Transverse colon (tissue), 4 donors: ENCODE measurements around the gene SPTBN2. TPM values are rescaled to one million over a fixed set of nuclear protein-coding genes. Genes with fewer than 3 reads are reported as not detected.

Experiments
- DNase-seq: peaks from one replicate; pipeline ENCODE4 v3.0.0-alpha.2; 2019
- H3K27ac ChIP-seq, 4 donors: fragments of 200-600 bp; sonication (generic); 2 replicates each; pipeline ENCODE4 v1.5.1; 2016 to 2018; ENCODE audit warnings: inconsistent platforms in 4 of 4
- H3K27me3 ChIP-seq: fragments of 200-600 bp; sonication (generic); 2 replicates; pipeline ENCODE4 v1.5.1; 2017; ENCODE audit warnings: inconsistent platforms
- H3K36me3 ChIP-seq, 4 donors: fragments of 200-600 bp; sonication (generic); 2 replicates each; pipeline ENCODE4 v1.5.1; 2017 to 2019; ENCODE audit warnings: inconsistent platforms in 4 of 4
- H3K4me1 ChIP-seq, 4 donors: fragments of 200-600 bp; sonication (generic); 2 replicates each; pipeline ENCODE4 v1.5.1; 2017 to 2020; ENCODE audit warnings: inconsistent platforms in 4 of 4
- H3K4me3 ChIP-seq, 4 donors: fragments of 200-600 bp; sonication (generic); 1 replicate in 1 of 4; 2 replicates in 3 of 4; pipeline versions ENCODE4 v1.5.1 to v1.6.1; 2017 to 2019; ENCODE audit warnings: inconsistent platforms in 4 of 4
- H3K9me3 ChIP-seq, 2 donors: fragments of 200-600 bp; sonication (generic); 2 replicates each; pipeline ENCODE4 v1.5.1; 2017 to 2019; ENCODE audit warnings: inconsistent platforms in 2 of 2
- EP300 ChIP-seq: sonication (generic); formaldehyde crosslinking; IDR thresholded peaks from one replicate; pipeline ENCODE4 v1.6.1; 2017; ENCODE audit warnings: antibody characterized with exemption, low read depth
- POLR2A ChIP-seq: fragments of 450-650 bp; IDR thresholded peaks from one replicate; pipeline ENCODE4 v1.6.1; 2016; ENCODE audit warnings: antibody characterized with exemption, mild to moderate bottlenecking, moderate library complexity
- POLR2AphosphoS5 ChIP-seq, 3 donors: sonication (generic); formaldehyde crosslinking; IDR thresholded peaks; one replicate each; pipeline ENCODE4 v1.6.1; 2016; ENCODE audit warnings: antibody characterized with exemption in 3 of 3
- WGBS, 2 donors: methylation state at CpG; one replicate each; pipeline ENCODE4 v1.1.5; 2018; ENCODE audit warnings: low coverage in 1 of 2; 5-methylcytosine and 5-hydroxymethylcytosine counted together
- in situ Hi-C, 4 donors: fragments of 200-750 bp; cut with MboI; loops; one replicate each; pipeline versions ENCODE4 v1.15.0 to v1.15.1; 2017; ENCODE audit warnings: low sequenced_read_pairs in 3 of 4, low pct_ligation_motif_present in 1 of 4, low pct_unique_long_range_greater_than_20kb in 1 of 4
- intact Hi-C: fragments of 100-400 bp; cut with DNase I; formaldehyde crosslinking; loops from one replicate; pipeline ENCODE4 v1.15.1; 2023; ENCODE audit warnings: low total_unique reads
- total RNA-seq, 4 donors: library from RNA; depleted of rRNA; stranded (reverse); fragments of >200 nt; gene quantifications; one replicate each; pipeline ENCODE4 v1.1.0, GENCODE V29; 2016
- TF ChIP-seq, protein P1 (sequence below), 5 experiments: fragments of 200-600 bp in 3 of 5; fragments of 450-650 bp in 2 of 5; sonication (generic) in 3 of 5; IDR thresholded peaks; 1 replicate in 2 of 5; 2 replicates in 3 of 5; pipeline ENCODE4 v1.5.1; 2016 to 2017; ENCODE audit warnings: antibody characterized with exemption in 5 of 5, inconsistent platforms in 3 of 5, mild to moderate bottlenecking in 2 of 5, moderate library complexity in 1 of 5

The SPTBN2 gene
- total RNA-seq, 4 donors from 2014 or later: 0.75 to 2.2 (median 1.6) TPM

DNA sequence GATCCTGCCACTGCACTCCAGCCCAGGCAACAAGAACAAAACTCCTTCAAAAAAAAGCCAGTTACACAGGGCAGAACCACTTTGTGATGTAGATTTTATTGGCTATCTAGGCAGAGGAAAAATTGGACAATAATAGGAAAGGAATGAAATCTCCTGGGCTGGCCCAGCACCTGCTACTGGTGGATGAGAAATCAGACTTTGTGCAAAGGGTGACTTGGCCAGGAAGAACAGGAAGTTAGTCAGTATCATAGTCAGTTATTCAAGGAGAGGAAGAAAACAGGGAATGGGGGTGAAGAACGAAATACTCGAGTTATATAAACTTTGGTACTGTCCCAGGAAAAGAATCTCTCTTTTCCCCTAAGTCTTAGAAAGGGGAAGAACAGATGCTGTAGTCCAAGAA lies 11.0 kb upstream of the SPTBN2 start:
- Histone ChIP-seq H3K4me1 (peaks cover 6 to 15% (median 11%) of the 10 kb centered on the region in 4 donors), H3K27me3 (no peaks in the 10 kb centered on the region), H3K4me3 (no peak overlapping the region), H3K36me3 (no peaks in the 10 kb centered on the region), H3K9me3 (no peaks in the 10 kb centered on the region), H3K27ac (no peak overlapping the region)
- intact Hi-C loops (no loop called here), in situ Hi-C loops (no loop called here)
- TF ChIP-seq POLR2AphosphoS5 (IDR thresholded peaks at IDR 0.05): no peak
- TF ChIP-seq, protein P1, sequence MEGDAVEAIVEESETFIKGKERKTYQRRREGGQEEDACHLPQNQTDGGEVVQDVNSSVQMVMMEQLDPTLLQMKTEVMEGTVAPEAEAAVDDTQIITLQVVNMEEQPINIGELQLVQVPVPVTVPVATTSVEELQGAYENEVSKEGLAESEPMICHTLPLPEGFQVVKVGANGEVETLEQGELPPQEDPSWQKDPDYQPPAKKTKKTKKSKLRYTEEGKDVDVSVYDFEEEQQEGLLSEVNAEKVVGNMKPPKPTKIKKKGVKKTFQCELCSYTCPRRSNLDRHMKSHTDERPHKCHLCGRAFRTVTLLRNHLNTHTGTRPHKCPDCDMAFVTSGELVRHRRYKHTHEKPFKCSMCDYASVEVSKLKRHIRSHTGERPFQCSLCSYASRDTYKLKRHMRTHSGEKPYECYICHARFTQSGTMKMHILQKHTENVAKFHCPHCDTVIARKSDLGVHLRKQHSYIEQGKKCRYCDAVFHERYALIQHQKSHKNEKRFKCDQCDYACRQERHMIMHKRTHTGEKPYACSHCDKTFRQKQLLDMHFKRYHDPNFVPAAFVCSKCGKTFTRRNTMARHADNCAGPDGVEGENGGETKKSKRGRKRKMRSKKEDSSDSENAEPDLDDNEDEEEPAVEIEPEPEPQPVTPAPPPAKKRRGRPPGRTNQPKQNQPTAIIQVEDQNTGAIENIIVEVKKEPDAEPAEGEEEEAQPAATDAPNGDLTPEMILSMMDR (IDR thresholded peaks at IDR 0.05): no peak
- no peak for TF ChIP-seq POLR2A
- TF ChIP-seq EP300: no peak
- no peak for DNase-seq
- 35 to 38% methylated on average over 2 of the region's 2 CpGs for WGBS, 2 donors

DNA sequence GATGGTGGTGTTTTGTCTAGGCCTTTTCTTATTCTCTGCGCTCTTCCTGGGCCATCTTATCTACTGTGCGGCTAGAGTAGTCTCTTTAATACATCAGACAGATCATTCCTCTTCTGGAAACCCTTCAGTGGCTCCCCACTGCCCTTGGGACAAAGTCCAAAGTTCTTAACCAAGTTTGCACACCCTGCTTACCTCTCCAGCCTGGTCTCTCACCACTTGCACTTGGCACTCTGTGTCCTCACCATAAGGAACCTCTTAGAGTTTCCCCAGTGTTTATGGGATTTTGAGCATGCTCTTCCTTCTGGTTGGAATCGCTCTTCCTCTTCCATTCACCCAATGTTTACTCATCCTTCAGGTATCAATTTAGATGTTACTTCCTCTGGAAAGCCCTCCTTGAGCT lies 5.2 kb upstream of the SPTBN2 start:
- H3K4me3 ChIP-seq: no peak overlapping the region
- no peaks in the 10 kb centered on the region for H3K9me3 ChIP-seq
- H3K27ac ChIP-seq: no peak overlapping the region
- in situ Hi-C loops (no loop called here), intact Hi-C loops (no loop called here)
- TF ChIP-seq POLR2A (no peak), EP300 (no peak), POLR2AphosphoS5 (IDR thresholded peaks at IDR 0.05) (no peak)
- TF ChIP-seq, protein P1 (IDR thresholded peaks at IDR 0.05): no peak
- DNase-seq: no peak
- 89 to 100% methylated on average over 3 of the region's 3 CpGs for WGBS, 2 donors
- no peaks in the 10 kb centered on the region for H3K36me3 ChIP-seq
- no peaks in the 10 kb centered on the region for H3K4me1 ChIP-seq
- H3K27me3 ChIP-seq: peaks cover 17% of the 10 kb centered on the region

DNA sequence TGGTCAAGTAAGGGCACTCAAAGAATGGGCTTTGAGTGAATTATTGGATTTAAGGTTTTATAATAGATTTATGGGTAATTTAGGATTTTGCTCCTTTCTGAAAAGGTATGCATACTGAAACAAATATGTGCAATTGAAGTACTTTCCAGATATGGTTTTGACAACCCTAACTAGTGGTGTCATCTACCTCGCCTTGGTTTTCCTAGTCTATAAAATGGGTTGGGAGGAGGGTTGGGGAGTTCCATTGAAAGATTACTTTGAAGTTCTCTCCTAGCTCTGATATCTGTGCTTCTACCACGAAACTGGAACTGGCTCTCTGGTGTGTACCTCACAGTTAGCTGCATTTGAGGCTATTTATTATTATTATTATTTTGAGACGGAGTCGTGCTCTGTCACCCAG lies 431 bp upstream of the SPTBN2 start:
- TF ChIP-seq, protein P1 (IDR thresholded peaks at IDR 0.05): no peak
- no peak for TF ChIP-seq EP300
- no peak for TF ChIP-seq POLR2AphosphoS5 (IDR thresholded peaks at IDR 0.05)
- Histone ChIP-seq H3K27ac (no peak overlapping the region), H3K4me3 (no peak overlapping the region), H3K4me1 (peaks cover 2 to 15% (median 9%) of the 10 kb centered on the region in 4 donors), H3K9me3 (no peaks in the 10 kb centered on the region), H3K27me3 (peaks cover 58% of the 10 kb centered on the region), H3K36me3 (no peaks in the 10 kb centered on the region)
- no peak for DNase-seq
- in situ Hi-C loops: no loop called here
- WGBS, 2 donors: 86% methylated on average over 4 of the region's 4 CpGs
- intact Hi-C loops: no loop called here

DNA sequence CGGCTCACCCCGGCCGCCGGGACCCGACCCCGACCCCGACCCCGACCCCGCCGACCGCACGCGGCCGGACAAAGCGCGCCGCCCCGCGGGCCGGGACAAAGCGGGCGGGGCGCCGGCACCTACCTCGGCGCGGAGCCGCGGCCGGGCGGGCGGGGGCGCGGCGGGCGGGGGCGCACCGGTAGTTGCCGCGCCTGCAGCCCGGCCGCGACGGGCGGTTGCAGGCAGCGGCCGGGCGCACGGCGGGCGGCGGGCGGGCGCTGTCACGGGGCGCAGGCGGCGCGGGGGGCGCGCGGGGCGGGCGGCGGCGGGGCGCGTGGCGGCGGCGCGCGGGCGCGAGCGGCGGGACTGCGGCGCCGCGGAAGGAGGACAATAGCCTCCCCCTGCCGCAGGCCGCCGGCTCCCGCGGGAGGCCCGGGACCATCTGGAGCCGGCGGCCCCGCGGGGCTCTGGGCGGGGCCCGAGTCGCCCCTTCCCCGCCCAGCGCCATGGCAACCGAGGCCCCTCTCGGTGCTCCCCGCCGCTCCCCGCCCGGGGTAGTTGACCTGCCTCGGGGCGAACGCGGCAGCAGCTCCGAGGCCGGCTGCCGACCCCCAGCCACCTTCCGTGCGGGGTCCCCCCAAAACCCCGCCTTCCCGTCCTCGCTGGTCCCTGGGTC lies 851 bp downstream of the SPTBN2 start:
- H3K27me3 ChIP-seq: peaks cover 58% of the 10 kb centered on the region
- TF ChIP-seq, protein P1 (IDR thresholded peaks at IDR 0.05): no peak
- no peak for TF ChIP-seq EP300
- TF ChIP-seq POLR2AphosphoS5 (IDR thresholded peaks at IDR 0.05): no peak
- TF ChIP-seq POLR2A: no peak
- no peaks in the 10 kb centered on the region for H3K9me3 ChIP-seq
- H3K4me3 ChIP-seq: peak overlapping the region; percentile 18 to 65 (median 49)
- H3K4me1 ChIP-seq: peaks cover 2 to 15% (median 9%) of the 10 kb centered on the region in 4 donors
- in situ Hi-C loops: no loop called here
- H3K36me3 ChIP-seq: no peaks in the 10 kb centered on the region
- DNase-seq: peak; percentile 16
- intact Hi-C loops: no loop called here
- H3K27ac ChIP-seq: no peak overlapping the region
- 1% methylated on average over 6 of the region's 114 CpGs; no CpG with 5 or more reads in 1 of the 2 donors for WGBS, 2 donors
